ENCODE measurements around the gene CXCR2. TPM values are rescaled to one million over a fixed set of nuclear protein-coding genes. Genes with fewer than 3 reads are reported as not detected.

The CXCR2 gene
- total and polyA plus RNA-seq, 2 experiments from 2014 or later: 0.52 to 1.6 TPM

DNA sequence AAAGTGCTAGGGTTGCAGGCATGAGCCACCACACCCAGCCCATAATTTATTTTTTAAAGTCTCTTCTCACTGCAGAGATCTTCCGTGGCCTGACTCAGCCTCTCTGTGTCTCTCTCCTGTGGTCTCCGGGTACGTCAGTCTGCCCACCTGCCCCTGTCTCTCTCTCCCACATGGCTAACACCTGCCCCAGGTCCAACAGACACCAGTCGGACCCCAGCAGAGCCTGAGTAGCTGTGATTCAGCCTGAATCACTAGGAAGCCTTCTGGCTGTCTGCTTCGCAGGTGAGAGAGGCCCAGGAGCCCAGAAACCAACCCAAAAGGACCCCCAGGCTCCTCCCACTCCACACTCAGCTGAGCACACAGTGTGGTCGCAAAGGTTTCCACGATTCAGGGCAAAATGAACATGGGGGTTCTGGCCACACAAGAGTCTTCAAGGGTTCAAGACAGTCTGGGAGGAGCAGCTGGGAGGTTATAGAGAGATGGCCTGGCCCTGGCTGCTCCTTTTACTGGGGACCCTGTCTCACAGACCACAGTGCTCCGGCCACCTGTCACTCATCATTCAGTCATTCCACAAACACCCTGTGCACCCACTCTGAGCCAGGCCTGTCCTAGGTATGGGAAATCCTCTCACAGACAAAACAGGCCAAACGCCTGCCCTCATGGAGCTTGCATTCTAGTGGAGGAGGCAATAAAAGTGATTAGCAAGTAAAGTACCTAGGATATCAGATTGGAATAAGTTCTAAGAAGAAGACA, 48.2 kb upstream of the CXCR2 start:
- H3K27ac ChIP-seq (ENCODE audit: low read depth): no peak overlapping the region
- H3K4me3 ChIP-seq: no peak overlapping the region
- no peaks in the 10 kb centered on the region for H3K9me2 ChIP-seq (ENCODE audit: insufficient read depth)
- H3K27me3 ChIP-seq (ENCODE audit: insufficient read depth): no peaks in the 10 kb centered on the region
- no peaks in the 10 kb centered on the region for H4K20me1 ChIP-seq (replicated peaks; ENCODE audit: insufficient read depth)
- no peak for DNase-seq (ENCODE audit: low spot score)
- Mint-ChIP-seq H3K4me1 (peaks cover 7% of the 10 kb centered on the region), H3K36me3 (ENCODE audit: low read depth) (no peaks in the 10 kb centered on the region; the same call in 2 of the 3 replicates), H3K9me3 (no peaks in the 10 kb centered on the region; the same call in 2 of the 3 replicates), H3K4me3 (no peak overlapping the region), H3K27ac (no peak overlapping the region), H3K27me3 (ENCODE audit: insufficient read depth, low read depth, poor library complexity) (peaks cover 9% of the 10 kb centered on the region)
- no peak overlapping the region for H3K4me2 ChIP-seq
- no peak overlapping the region for H2AFZ ChIP-seq
- no peaks in the 10 kb centered on the region for H3K4me1 ChIP-seq (ENCODE audit: insufficient read depth)
- TF ChIP-seq EZH2 (IDR thresholded peaks at IDR 0.05; ENCODE audit: low read depth, unreplicated experiment) (no peak), JUNB (IDR thresholded peaks at IDR 0.05; ENCODE audit: unreplicated experiment) (no peak), STAT1 (IDR thresholded peaks at IDR 0.05; ENCODE audit: unreplicated experiment) (no peak), POLR2AphosphoS5 (IDR thresholded peaks at IDR 0.05; ENCODE audit: low read depth) (no peak), ZNF114 (CRISPR knock-in tag; IDR thresholded peaks at IDR 0.05) (no peak), EZH2phosphoT487 (IDR thresholded peaks at IDR 0.05; ENCODE audit: unreplicated experiment) (no peak), NANOG (IDR thresholded peaks at IDR 0.05; ENCODE audit: borderline replicate concordance) (no peak), CREB1 (CRISPR knock-in tag; IDR thresholded peaks at IDR 0.05; ENCODE audit: low read depth) (no peak), ZNF331 (CRISPR knock-in tag; IDR thresholded peaks at IDR 0.05; ENCODE audit: low read depth) (no peak)
- TF ChIP-seq, protein P1, sequence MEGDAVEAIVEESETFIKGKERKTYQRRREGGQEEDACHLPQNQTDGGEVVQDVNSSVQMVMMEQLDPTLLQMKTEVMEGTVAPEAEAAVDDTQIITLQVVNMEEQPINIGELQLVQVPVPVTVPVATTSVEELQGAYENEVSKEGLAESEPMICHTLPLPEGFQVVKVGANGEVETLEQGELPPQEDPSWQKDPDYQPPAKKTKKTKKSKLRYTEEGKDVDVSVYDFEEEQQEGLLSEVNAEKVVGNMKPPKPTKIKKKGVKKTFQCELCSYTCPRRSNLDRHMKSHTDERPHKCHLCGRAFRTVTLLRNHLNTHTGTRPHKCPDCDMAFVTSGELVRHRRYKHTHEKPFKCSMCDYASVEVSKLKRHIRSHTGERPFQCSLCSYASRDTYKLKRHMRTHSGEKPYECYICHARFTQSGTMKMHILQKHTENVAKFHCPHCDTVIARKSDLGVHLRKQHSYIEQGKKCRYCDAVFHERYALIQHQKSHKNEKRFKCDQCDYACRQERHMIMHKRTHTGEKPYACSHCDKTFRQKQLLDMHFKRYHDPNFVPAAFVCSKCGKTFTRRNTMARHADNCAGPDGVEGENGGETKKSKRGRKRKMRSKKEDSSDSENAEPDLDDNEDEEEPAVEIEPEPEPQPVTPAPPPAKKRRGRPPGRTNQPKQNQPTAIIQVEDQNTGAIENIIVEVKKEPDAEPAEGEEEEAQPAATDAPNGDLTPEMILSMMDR (conservative IDR thresholded peaks at IDR 0.05; ENCODE audit: low read depth in 2 of 2): no peak
- TF ChIP-seq, protein P2, sequence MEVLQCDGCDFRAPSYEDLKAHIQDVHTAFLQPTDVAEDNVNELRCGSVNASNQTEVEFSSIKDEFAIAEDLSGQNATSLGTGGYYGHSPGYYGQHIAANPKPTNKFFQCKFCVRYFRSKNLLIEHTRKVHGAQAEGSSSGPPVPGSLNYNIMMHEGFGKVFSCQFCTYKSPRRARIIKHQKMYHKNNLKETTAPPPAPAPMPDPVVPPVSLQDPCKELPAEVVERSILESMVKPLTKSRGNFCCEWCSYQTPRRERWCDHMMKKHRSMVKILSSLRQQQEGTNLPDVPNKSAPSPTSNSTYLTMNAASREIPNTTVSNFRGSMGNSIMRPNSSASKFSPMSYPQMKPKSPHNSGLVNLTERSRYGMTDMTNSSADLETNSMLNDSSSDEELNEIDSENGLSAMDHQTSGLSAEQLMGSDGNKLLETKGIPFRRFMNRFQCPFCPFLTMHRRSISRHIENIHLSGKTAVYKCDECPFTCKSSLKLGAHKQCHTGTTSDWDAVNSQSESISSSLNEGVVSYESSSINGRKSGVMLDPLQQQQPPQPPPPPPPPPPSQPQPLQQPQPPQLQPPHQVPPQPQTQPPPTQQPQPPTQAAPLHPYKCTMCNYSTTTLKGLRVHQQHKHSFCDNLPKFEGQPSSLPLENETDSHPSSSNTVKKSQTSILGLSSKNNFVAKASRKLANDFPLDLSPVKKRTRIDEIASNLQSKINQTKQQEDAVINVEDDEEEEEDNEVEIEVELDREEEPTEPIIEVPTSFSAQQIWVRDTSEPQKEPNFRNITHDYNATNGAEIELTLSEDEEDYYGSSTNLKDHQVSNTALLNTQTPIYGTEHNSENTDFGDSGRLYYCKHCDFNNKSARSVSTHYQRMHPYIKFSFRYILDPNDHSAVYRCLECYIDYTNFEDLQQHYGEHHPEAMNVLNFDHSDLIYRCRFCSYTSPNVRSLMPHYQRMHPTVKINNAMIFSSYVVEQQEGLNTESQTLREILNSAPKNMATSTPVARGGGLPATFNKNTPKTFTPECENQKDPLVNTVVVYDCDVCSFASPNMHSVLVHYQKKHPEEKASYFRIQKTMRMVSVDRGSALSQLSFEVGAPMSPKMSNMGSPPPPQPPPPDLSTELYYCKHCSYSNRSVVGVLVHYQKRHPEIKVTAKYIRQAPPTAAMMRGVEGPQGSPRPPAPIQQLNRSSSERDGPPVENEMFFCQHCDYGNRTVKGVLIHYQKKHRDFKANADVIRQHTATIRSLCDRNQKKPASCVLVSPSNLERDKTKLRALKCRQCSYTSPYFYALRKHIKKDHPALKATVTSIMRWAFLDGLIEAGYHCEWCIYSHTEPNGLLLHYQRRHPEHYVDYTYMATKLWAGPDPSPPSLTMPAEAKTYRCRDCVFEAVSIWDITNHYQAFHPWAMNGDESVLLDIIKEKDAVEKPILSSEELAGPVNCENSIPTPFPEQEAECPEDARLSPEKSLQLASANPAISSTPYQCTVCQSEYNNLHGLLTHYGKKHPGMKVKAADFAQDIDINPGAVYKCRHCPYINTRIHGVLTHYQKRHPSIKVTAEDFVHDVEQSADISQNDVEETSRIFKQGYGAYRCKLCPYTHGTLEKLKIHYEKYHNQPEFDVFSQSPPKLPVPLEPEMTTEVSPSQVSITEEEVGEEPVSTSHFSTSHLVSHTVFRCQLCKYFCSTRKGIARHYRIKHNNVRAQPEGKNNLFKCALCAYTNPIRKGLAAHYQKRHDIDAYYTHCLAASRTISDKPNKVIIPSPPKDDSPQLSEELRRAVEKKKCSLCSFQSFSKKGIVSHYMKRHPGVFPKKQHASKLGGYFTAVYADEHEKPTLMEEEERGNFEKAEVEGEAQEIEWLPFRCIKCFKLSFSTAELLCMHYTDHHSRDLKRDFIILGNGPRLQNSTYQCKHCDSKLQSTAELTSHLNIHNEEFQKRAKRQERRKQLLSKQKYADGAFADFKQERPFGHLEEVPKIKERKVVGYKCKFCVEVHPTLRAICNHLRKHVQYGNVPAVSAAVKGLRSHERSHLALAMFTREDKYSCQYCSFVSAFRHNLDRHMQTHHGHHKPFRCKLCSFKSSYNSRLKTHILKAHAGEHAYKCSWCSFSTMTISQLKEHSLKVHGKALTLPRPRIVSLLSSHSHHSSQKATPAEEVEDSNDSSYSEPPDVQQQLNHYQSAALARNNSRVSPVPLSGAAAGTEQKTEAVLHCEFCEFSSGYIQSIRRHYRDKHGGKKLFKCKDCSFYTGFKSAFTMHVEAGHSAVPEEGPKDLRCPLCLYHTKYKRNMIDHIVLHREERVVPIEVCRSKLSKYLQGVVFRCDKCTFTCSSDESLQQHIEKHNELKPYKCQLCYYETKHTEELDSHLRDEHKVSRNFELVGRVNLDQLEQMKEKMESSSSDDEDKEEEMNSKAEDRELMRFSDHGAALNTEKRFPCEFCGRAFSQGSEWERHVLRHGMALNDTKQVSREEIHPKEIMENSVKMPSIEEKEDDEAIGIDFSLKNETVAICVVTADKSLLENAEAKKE (CRISPR knock-in tag; IDR thresholded peaks at IDR 0.05): no peak
- TF ChIP-seq, protein P3, sequence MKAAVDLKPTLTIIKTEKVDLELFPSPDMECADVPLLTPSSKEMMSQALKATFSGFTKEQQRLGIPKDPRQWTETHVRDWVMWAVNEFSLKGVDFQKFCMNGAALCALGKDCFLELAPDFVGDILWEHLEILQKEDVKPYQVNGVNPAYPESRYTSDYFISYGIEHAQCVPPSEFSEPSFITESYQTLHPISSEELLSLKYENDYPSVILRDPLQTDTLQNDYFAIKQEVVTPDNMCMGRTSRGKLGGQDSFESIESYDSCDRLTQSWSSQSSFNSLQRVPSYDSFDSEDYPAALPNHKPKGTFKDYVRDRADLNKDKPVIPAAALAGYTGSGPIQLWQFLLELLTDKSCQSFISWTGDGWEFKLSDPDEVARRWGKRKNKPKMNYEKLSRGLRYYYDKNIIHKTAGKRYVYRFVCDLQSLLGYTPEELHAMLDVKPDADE (IDR thresholded peaks at IDR 0.05): no peak
- TF ChIP-seq, protein P4, sequence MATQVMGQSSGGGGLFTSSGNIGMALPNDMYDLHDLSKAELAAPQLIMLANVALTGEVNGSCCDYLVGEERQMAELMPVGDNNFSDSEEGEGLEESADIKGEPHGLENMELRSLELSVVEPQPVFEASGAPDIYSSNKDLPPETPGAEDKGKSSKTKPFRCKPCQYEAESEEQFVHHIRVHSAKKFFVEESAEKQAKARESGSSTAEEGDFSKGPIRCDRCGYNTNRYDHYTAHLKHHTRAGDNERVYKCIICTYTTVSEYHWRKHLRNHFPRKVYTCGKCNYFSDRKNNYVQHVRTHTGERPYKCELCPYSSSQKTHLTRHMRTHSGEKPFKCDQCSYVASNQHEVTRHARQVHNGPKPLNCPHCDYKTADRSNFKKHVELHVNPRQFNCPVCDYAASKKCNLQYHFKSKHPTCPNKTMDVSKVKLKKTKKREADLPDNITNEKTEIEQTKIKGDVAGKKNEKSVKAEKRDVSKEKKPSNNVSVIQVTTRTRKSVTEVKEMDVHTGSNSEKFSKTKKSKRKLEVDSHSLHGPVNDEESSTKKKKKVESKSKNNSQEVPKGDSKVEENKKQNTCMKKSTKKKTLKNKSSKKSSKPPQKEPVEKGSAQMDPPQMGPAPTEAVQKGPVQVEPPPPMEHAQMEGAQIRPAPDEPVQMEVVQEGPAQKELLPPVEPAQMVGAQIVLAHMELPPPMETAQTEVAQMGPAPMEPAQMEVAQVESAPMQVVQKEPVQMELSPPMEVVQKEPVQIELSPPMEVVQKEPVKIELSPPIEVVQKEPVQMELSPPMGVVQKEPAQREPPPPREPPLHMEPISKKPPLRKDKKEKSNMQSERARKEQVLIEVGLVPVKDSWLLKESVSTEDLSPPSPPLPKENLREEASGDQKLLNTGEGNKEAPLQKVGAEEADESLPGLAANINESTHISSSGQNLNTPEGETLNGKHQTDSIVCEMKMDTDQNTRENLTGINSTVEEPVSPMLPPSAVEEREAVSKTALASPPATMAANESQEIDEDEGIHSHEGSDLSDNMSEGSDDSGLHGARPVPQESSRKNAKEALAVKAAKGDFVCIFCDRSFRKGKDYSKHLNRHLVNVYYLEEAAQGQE (IDR thresholded peaks at IDR 0.05; ENCODE audit: unreplicated experiment): no peak
- H3F3A ChIP-seq (replicated peaks; ENCODE audit: low read depth): no peaks in the 10 kb centered on the region
- H3K36me3 ChIP-seq (ENCODE audit: insufficient read depth): no peaks in the 10 kb centered on the region
- no peaks in the 10 kb centered on the region for H3K79me2 ChIP-seq (replicated peaks; ENCODE audit: insufficient read depth)
- ATAC-seq: no peak

All from GM23338 (cell line).